GM18505 (cell line): ENCODE results near the gene GRIA3.

Source experiments
- ATAC-seq: cut with Tn5 transposase; IDR thresholded peaks from one replicate; pipeline ENCODE4 v1.9.1; 2021; ENCODE audit not compliant: unreplicated experiment
- POLR2A ChIP-seq: IDR thresholded peaks from 4 replicates; pipeline ENCODE4 v1.6.1; 2011; ENCODE audit warnings: borderline replicate concordance; ENCODE audit not compliant: insufficient read depth, insufficient read length; ENCODE audit errors: extremely low read depth

GRIA3 gene

DNA sequence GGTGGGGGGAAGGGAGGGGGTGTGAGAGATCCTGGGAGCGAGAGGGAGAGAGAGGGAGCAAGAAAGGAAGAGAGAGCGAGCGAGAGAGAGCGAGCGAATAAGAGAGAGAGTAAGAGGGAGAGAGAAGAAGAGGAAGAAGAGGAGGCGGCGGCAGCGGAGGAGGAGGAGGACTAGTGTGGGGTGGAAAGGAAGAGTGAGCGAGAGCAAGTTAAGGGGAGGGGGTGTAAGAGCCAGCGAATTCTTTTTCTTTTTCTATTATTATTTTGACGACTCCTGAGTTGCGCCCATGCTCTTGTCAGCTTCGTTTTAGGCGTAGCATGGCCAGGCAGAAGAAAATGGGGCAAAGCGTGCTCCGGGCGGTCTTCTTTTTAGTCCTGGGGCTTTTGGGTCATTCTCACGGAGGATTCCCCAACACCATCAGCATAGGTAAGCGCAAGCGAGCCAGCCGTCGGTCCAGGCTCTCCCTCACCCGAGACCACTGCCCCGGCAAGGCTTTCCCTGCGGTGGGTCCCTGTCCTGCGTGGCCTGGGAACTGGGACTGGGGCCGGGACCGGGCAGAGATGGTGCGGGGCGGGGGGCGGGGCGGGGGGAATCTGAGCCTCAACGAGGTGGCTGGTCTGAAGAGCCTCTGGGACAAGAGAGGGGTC lies at the start of gene GRIA3:
GRIA3 (plus strand) TSS at position 60 of the 647 bp plus-strand sequence; CDS start at position 318, 258 bp downstream.
- ATAC-seq: no peak
- no peak for TF ChIP-seq POLR2A

DNA sequence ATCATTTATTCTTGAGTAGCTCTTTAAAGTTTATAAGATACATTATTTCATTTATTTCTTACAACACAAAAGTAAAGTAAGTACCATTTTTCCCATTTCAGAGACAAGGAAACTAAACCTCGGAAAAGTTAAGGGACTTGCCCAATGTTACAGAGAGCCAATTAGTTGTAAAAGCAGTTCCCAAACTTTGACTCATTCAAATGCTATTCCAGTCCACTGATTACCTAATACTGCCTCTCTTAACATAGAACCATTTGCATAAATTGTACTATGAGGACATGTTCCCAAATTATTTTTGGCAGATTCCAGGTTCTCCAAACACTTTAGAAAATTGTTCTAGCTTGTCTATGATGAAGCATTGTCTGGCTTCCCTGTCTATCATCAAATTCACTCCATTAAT lies 45.6 kb upstream of the GRIA3 start:
- ATAC-seq: no peak
- no peak for TF ChIP-seq POLR2A

DNA sequence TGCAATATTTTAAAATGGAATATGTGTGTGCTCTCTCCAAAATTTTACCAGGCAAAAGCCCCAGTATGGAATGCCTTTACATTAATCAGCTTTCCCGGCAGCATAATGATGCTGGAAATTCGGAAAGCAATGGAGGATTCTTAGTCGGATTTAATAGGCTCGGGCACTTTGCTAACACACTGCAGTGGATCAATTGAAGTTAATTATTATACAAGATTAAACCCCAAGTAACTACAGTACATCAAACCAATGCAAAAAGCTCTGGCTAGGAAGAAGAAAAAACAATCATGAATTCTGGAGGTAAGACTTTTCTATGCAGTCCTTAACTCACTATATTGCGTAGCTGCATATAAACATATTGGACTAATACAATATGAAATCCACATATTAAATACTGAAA lies 43.6 kb upstream of the GRIA3 start:
- no peak for TF ChIP-seq POLR2A
- no peak for ATAC-seq

DNA sequence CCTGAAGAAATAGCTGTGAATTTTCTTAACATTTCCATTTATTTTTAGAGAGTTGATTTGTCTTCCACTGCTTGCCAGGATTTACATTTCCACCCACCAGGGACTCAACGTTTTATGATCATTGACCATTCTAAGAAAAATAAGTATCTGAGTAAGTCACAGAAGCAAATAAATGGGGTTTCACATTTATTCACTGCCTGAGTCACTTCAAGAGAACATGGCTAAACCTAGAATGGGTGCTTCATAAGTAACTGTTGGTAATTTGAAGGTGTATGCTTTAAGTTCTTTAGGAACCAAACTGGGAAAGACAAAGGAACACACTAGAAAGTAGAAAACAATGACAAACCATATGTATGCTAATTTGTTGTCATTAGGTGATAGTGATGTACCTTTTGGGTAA lies 43.2 kb upstream of the GRIA3 start:
- TF ChIP-seq POLR2A: no peak
- ATAC-seq: no peak

DNA sequence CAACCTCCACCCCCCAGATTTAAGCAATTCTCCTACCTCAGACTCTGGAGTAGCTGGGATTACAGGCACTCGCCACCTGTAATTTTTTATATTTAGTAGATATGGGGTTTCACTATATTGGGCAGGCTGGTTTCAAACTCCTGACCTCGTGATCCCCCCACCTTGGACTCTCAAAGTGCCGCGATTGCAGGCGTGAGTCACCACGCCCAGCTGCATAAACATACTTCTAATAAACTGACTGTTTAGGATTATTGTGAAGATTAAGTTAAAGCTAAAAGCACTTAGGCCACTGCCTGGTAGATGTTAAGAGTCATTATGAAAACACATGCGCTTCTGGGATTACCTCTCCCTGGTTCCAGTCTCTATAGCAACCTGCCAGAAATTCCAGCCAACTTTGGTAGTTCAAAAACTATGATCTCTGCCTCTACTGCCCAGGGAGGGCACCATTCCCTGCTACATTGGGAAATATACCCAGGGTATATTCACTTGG lies 30.2 kb upstream of the GRIA3 start:
- ATAC-seq: no peak
- TF ChIP-seq POLR2A: no peak

DNA sequence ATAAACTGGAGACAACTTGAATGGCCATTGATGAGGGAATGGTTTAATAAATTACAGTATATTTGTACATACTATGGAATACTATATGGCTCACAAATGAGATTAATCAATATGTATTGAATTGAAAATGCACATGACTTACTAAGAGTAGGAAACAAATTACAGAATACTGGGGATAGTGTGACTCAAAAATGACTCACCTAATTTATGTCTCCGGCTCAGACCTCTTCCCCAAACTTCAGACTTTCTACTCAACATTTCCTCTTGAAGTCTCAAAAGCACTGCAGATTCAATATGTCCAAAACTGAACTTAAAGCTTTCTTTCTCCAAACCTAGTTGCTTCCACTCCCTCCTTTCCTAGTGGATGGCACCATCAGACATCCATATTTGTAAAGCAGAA lies 28.8 kb upstream of the GRIA3 start:
- TF ChIP-seq POLR2A: no peak
- no peak for ATAC-seq

DNA sequence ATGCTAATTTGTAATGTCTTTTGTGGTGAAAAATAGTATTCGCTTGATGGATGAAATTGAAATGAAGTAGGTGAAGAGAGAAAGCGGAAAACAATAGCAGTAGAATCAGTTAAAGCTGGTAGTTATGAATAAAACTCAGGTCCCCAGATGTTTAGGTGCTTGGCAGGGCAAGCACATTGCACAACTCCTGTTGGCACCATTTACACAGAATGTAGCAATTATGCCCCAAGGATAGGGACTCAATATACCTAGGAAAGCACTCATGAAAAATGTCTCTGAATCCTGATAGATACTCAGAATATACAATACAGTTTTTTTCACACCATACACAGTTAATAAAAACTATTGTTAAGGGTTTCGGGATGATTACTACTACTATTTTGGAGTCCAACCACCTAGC lies 26.5 kb upstream of the GRIA3 start:
- no peak for TF ChIP-seq POLR2A
- no peak for ATAC-seq

DNA sequence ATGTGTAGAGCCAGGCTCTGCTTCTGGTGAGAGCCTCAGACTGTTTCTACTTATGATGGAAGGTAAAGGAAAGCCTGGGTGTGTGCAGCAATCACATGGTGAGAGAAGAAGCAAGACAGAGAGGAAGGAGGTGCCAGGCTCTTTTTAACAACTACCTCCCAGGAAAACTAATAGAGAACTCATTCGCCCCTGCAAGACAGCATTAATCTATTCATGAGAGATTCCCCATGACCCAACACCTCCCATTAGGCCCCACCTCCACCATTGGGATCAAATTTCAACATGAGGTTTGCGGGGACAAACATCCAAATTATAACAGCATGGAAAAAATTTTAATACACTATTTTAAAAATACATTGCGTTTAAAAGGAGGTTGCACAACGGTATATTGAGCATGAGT lies 24.7 kb upstream of the GRIA3 start:
- no peak for ATAC-seq
- no peak for TF ChIP-seq POLR2A

DNA sequence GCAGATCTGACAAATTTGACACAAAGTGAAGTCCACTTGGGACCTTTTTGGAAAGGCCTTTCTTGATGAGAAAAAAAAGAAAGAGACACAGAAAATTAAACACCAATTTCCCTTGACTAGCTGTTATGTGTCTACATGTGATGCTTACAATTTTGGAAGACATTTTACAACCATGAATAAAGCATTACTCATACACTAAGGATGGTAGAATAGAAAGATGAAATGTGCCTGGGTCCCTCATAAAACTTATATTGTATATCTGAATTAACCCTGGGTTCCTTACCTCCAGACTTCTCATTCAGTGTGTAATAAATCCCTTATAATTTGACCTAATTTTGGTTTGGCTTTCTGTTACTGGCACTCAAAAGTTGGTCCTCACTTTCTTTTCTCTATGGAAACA lies 16.5 kb upstream of the GRIA3 start:
- TF ChIP-seq POLR2A: no peak
- no peak for ATAC-seq

DNA sequence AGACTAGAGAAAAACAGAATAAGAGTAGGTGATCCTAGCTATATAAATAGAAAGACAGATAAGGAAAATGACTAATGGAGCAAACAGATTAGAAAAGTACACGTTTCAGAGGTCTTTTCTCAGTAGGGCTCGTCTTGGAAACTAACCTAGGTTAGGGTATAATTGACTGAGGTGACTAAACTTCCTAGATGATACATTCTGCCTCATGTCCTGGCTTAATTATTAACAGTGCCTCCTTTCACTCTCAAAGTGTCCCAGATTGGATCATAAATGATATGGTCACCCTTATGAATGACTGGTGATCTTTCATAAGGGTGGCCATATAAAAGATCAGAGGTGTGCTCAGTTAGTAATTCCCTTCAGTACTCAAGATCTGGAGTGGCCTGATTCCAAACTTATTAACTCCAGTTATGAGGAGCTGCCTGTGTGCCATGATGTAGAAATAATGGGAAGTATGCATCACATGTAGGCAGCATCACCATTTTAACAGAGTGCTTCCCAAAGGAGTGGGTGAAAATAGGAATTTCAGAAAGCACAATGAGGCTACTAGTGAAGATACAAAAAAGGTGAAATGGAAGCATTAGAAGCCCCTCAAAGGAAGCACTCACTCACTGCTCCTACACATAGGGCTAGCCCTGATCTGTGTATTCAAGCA lies 14.7 kb upstream of the GRIA3 start:
- ATAC-seq: no peak
- TF ChIP-seq POLR2A: no peak

DNA sequence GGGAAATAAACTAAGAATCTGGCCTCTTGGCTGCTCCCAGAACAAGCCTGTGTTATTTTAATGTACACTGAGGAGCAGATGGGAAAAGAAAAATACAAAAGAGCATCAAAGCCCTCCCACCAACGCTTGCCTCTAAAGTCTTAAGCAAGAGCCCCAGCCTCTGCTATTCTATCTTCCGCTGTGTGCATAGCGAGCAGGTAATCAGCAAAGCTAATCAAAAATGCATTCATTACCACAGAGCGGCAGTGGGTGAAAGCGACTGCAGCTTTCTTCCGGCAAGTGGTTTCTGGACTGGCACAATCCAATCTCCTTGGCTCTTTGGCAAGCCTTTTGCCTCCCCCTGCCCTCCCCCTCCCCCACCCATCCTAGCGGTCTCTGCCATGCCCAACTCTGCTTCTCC lies 13.5 kb upstream of the GRIA3 start:
- TF ChIP-seq POLR2A: no peak
- no peak for ATAC-seq

DNA sequence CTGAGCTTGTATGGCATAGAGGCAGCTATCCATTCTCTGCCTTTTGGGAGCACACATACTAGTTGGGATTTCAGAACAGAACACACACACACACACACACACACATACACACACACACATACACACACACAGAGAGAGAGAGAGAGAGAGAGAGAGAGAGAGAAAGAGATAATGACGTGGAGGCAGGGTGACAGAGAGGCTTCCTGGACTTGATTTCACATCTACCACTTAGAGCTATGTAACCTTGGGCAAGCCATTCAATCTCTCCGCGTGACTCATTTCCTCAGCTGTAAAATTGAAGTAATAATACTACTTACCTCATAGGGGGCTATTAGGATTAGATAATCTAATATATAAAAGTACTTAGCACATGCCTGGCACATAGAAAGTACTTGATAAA lies 12.3 kb upstream of the GRIA3 start:
- no peak for ATAC-seq
- no peak for TF ChIP-seq POLR2A

DNA sequence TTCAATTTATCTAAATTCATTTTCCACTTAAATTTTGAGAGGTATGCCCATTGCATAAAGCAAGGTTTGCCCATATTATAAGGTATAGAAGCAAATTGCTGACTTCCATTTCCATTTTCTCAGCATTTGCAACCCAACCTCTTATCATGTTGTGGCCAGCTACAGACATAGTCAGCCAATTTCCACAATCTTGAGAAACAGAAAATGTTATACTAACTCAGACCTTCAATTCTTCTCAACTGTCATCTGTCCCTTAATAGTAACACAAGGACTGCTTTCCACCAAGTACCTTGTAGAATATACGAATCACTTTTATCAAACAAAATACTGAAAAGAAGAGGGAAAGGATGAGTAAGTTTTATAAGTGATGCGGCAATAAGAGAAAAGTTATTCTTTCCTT lies 11.2 kb upstream of the GRIA3 start:
- TF ChIP-seq POLR2A: no peak
- ATAC-seq: no peak

DNA sequence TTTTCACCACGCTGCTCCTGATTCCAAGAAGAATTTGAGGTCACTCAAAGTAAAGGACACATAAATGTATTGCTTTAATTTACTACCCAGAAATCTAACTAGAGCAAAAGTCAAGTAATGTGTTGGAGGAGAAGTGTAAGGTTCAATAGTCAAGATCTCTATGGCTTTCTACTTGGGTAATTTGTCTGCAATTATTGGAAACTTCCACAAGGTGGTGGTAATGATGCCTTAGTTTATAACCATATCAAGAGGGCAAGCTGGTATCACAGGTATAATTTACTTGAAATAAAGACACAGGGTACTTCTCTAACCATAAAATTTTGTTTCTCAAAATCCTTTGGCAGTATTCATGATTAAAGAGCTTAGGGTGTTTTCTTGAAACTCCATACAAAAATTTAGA lies 10.2 kb upstream of the GRIA3 start:
- no peak for ATAC-seq
- no peak for TF ChIP-seq POLR2A
